ENCODE results near the gene DBF4.

Gene DBF4

GRCh38 chr7:87948371-87948770 is 72.1 kb downstream of the DBF4 start:
- DNase-seq, result no peak

All from hypothalamus (tissue), 51 donors.